B cell (primary cell): ENCODE measurements around the gene TPI1. TPM values are rescaled to one million over a fixed set of nuclear protein-coding genes. Genes with fewer than 3 reads are reported as not detected.

Experiments
- ATAC-seq: fragments of 200-7000 bp; cut with Tn5 transposase; one replicate; pipeline ENCODE4 v1.10.0; 2021; ENCODE audit warnings: low read depth, mild to moderate bottlenecking, moderate number of reproducible peaks, moderate library complexity
- CTCF ChIA-PET: fragments of 350-600 bp; sonication (Branson Sonifier 250); formaldehyde crosslinking; loops from one replicate; lab custom pipeline; 2021; ENCODE audit warnings: antibody characterized with exemption, inconsistent platforms; lab: Charles Lee
- POLR2A ChIA-PET: fragments of 350-600 bp; sonication (Branson Sonifier 250); formaldehyde crosslinking; loops from one replicate; lab custom pipeline; 2021; ENCODE audit warnings: antibody characterized with exemption; lab: Charles Lee
- DNase-seq: peaks from one replicate; pipeline ENCODE4 v3.0.0; 2013
- H2AFZ ChIP-seq: 2 replicates; pipeline ENCODE4 v1.6.1; 2012; ENCODE audit warnings: mild to moderate bottlenecking, low read depth, low read length; ENCODE audit not compliant: insufficient read depth, poor library complexity, severe bottlenecking
- H3K27ac ChIP-seq, 2 donors: 1 replicate in 1 of 2; 2 replicates in 1 of 2; pipeline ENCODE4 v1.5.1; 2012 to 2013; ENCODE audit warnings: low read length in 2 of 2, mild to moderate bottlenecking in 2 of 2, moderate library complexity in 1 of 2
- H3K27me3 ChIP-seq, 4 experiments: fragments of 200-600 bp in 1 of 4; sonication (generic) in 1 of 4; replicated peaks in 1 of 4; 1 replicate in 2 of 4; 2 replicates in 2 of 4; pipeline versions ENCODE4 v1.6.1 to v1.7.0; 2013 to 2016; ENCODE audit warnings: low read length in 3 of 4, mild to moderate bottlenecking in 2 of 4, mixed read lengths in 1 of 4, moderate library complexity in 1 of 4; ENCODE audit not compliant: insufficient read depth in 4 of 4, control insufficient read depth in 3 of 4; ENCODE audit errors: control extremely low read depth in 1 of 4
- H3K36me3 ChIP-seq, 2 experiments: replicated peaks in 1 of 2; 1 replicate in 1 of 2; 2 replicates in 1 of 2; pipeline versions ENCODE4 v1.6.1 to v1.7.1; 2013; ENCODE audit warnings: low read length in 1 of 2; ENCODE audit not compliant: insufficient read depth in 2 of 2, control insufficient read depth in 1 of 2; ENCODE audit errors: control extremely low read depth in 1 of 2, extremely low read depth in 1 of 2
- H3K4me1 ChIP-seq, 2 donors: fragments of 200-600 bp in 1 of 2; sonication (generic) in 1 of 2; 1 replicate in 1 of 2; 2 replicates in 1 of 2; pipeline versions ENCODE4 v1.5.1 to v1.6.1; 2013 to 2017; ENCODE audit warnings: low read length in 2 of 2; ENCODE audit not compliant: control insufficient read depth in 2 of 2, insufficient read depth in 2 of 2
- H3K4me2 ChIP-seq: replicated peaks from 2 replicates; pipeline ENCODE3; 2012; ENCODE audit warnings: mild to moderate bottlenecking, low read depth, low read length; ENCODE audit not compliant: poor library complexity, severe bottlenecking
- H3K4me3 ChIP-seq, 5 experiments: fragments of 200-600 bp in 1 of 5; sonication (generic) in 1 of 5; 1 replicate in 3 of 5; 2 replicates in 2 of 5; pipeline versions ENCODE4 v1.5.1 to v1.7.0; 2011 to 2016; ENCODE audit warnings: low read length in 4 of 5, mild to moderate bottlenecking in 4 of 5, low read depth in 2 of 5, control low read depth in 1 of 5, moderate library complexity in 1 of 5; ENCODE audit not compliant: insufficient read depth in 1 of 5; ENCODE audit errors: control extremely low read depth in 1 of 5, extremely low read depth in 1 of 5
- H3K79me2 ChIP-seq: fragments of 200-600 bp; sonication (generic); one replicate; pipeline ENCODE4 v1.6.0; 2016; ENCODE audit warnings: low read length; ENCODE audit not compliant: control insufficient read depth, insufficient read depth
- H3K9ac ChIP-seq: fragments of 200-600 bp; sonication (generic); 2 replicates; pipeline ENCODE4 v1.6.1; 2017; ENCODE audit warnings: mild to moderate bottlenecking, low read length, moderate library complexity
- H3K9me3 ChIP-seq, 3 donors: one replicate each; pipeline versions ENCODE4 v1.6.1 to v1.7.1; 2013; ENCODE audit warnings: low read length in 2 of 3; ENCODE audit not compliant: control insufficient read depth in 2 of 3, insufficient read depth in 1 of 3; ENCODE audit errors: control extremely low read depth in 1 of 3
- H4K20me1 ChIP-seq: 2 replicates; pipeline ENCODE4 v1.6.0; 2012; ENCODE audit warnings: mild to moderate bottlenecking, low read length; ENCODE audit not compliant: insufficient read depth, control insufficient read depth, poor library complexity, severe bottlenecking
- H3K27ac Mint-ChIP-seq: one replicate; pipeline ENCODE4 v1.8.0; 2021; ENCODE audit warnings: mixed read lengths
- H3K27me3 Mint-ChIP-seq: one replicate; pipeline ENCODE4 v1.8.0; 2021; ENCODE audit warnings: mixed read lengths
- H3K4me1 Mint-ChIP-seq: one replicate; pipeline ENCODE4 v1.8.0; 2021; ENCODE audit warnings: mixed read lengths
- H3K4me3 Mint-ChIP-seq: one replicate; pipeline ENCODE4 v1.8.0; 2021; ENCODE audit warnings: mixed read lengths
- H3K9me3 Mint-ChIP-seq: one replicate; pipeline ENCODE4 v1.8.0; 2022; ENCODE audit warnings: mixed read lengths; ENCODE audit not compliant: insufficient read depth
- CTCF ChIP-seq: fragments of 200-600 bp; IDR thresholded peaks from one replicate; pipeline ENCODE4 v1.8.0; 2022; ENCODE audit warnings: antibody characterized with exemption, mild to moderate bottlenecking
- EZH2 ChIP-seq: IDR thresholded peaks from 2 replicates; pipeline ENCODE4 v1.6.1; 2012; ENCODE audit warnings: borderline replicate concordance, low read depth, mild to moderate bottlenecking, moderate library complexity, low read length; ENCODE audit not compliant: insufficient read depth, poor library complexity, severe bottlenecking
- WGBS: methylation state at CpG from one replicate; pipeline ENCODE4 v1.1.5; 2013; ENCODE audit warnings: missing lambda C conversion rate; ENCODE audit not compliant: insufficient coverage; 5-methylcytosine and 5-hydroxymethylcytosine counted together
- intact Hi-C: fragments of 100-400 bp; cut with micrococcal nuclease; formaldehyde crosslinking; loops from one replicate; pipeline ENCODE4 v1.10.0; 2022
- polyA plus RNA-seq: library from polyadenylated mRNA; depleted of rRNA; stranded (reverse); fragments of >200 nt; gene quantifications from 2 replicates; pipeline ENCODE4 v1.2.3, GENCODE V29; 2012
- total RNA-seq, 2 donors: library from RNA; stranded (reverse); fragments of 120-200 nt in 1 of 2; gene quantifications; 1 replicate in 1 of 2; 2 replicates in 1 of 2; pipeline versions ENCODE4 v1.2.3 to v1.2.4, GENCODE V29; 2013 to 2022

The TPI1 gene
- total and polyA plus RNA-seq, 2 donors (not counting 1 experiment from before 2014, with no cell fraction given) = 181 to 187 TPM

GRCh38 chr12:6914246-6914946 is 47.1 kb downstream of the TPI1 start, which contains the start of gene ENO2:
ENO2 (plus strand) TSS chr12:6914580; CDS start chr12:6915833, 1,253 bp downstream.
- H2AFZ ChIP-seq = peak within 1 kb of the TSS; percentile 85
- DNase-seq (peak; percentile 83), ATAC-seq (peak; percentile 91)
- H3K4me2 ChIP-seq = peak within 1 kb of the TSS; percentile 92
- H3K27ac ChIP-seq = peak within 1 kb of the TSS; percentile 43 to 64
- ChIA-PET POLR2A (interaction anchor here (0.5 to 1.8 kb wide), 9 partner anchors 9 to 194 kb away, joined by 3 to 8 read pairs (median 4); partner anchors contain the start of genes ATN1, C12orf57 and RNU7-1), CTCF (interaction anchor here (0.7 to 2.0 kb wide), 5 partner anchors 8 to 50 kb away, joined by 4 to 10 read pairs (median 6); no protein-coding TSS in a partner anchor)
- H3K36me3 ChIP-seq = peaks cover 0 to 4% of the 10 kb centered on the region in 2 experiments
- WGBS = under 1% methylated on average over 56 of the region's 68 CpGs
- peaks cover 0 to 10% (median 1%) of the 10 kb centered on the region in 4 experiments for H3K27me3 ChIP-seq
- H3K79me2 ChIP-seq = no peaks in the 10 kb centered on the region
- no peaks in the 10 kb centered on the region for H4K20me1 ChIP-seq
- H3K9me3 ChIP-seq = peaks cover 0 to 3% (median 0%) of the 10 kb centered on the region in 3 donors
- Mint-ChIP-seq H3K4me1 (peaks cover 25% of the 10 kb centered on the region), H3K27ac (peak within 1 kb of the TSS; percentile 89), H3K4me3 (peak within 1 kb of the TSS; percentile 89), H3K9me3 (no peaks in the 10 kb centered on the region), H3K27me3 (no peaks in the 10 kb centered on the region)
- TF ChIP-seq EZH2 = no peak
- no peak for TF ChIP-seq CTCF
- peak within 1 kb of the TSS; percentile 80 for H3K9ac ChIP-seq
- peak within 1 kb of the TSS in 4 of 5 experiments; percentile 38 to 75 (median 58) for H3K4me3 ChIP-seq
- intact Hi-C loops = loop anchor here (1.0 kb wide), 1 partner anchor 10 kb away; the partner anchor contains the start of gene LRRC23
- peaks cover 11 to 19% of the 10 kb centered on the region in 2 donors for H3K4me1 ChIP-seq
